ENCODE results near the gene UROS. TPM values are rescaled to one million over a fixed set of nuclear protein-coding genes. Genes with fewer than 3 reads are reported as not detected.

The UROS gene
- total RNA-seq (2021) (46.9 to 49.7 TPM (median 48.7 TPM) in 3 replicates), Bru-seq, nascent RNA (percentile 81 among the genes with signal in this experiment)
- long read RNA-seq, experiment 1, transcript UROS-202 (7 exons, 1,556 nt), result minor isoform, 9 of 120 reads
- long read RNA-seq, experiment 1, transcript UROS-204 (10 exons, 1,342 nt), result major isoform, 61 of 120 reads
- long read RNA-seq, experiment 1, partial matches to known transcripts, result 12 of 120 reads
- long read RNA-seq, experiment 1, other reads (novel, unspliced or antisense), result 36 of 120 reads
- long read RNA-seq, experiment 2, partial matches to known transcripts, result 7 of 69 reads
- long read RNA-seq, experiment 2, other reads (novel, unspliced or antisense), result 61 of 69 reads
- long read RNA-seq, experiment 3, partial matches to known transcripts, result 0 of 11 reads
- long read RNA-seq, experiment 3, other reads (novel, unspliced or antisense), result 6 of 11 reads

- ChIA-PET POLR2A (interaction anchor here (0.6 to 1.1 kb wide), 2 partner anchors 12 to 827 kb away, joined by 3 to 5 read pairs; no protein-coding TSS in a partner anchor), CTCF (no interaction called here)
- DNase-seq (ENCODE audit: low spot score), result peak; percentile 87
- no peak within 1 kb of the TSS for H3K27ac Mint-ChIP-seq
- peaks cover 4% of the 10 kb centered on the region for H3K4me1 Mint-ChIP-seq
- no peaks in the 10 kb centered on the region for H3K9me3 Mint-ChIP-seq
- peak within 1 kb of the TSS; percentile 70 for H3K4me3 Mint-ChIP-seq
- peaks cover 24% of the 10 kb centered on the region for H3K36me3 Mint-ChIP-seq
- ATAC-seq, result peak; percentile 85
- H3K27me3 Mint-ChIP-seq (ENCODE audit: low read depth), result no peaks in the 10 kb centered on the region
- TF ChIP-seq NFE2L1 (CRISPR knock-in tag; IDR thresholded peaks at IDR 0.05) (0 out of 2 replicates have a peak, but pooled peaks have one; percentile 37), CTCF (IDR thresholded peaks at IDR 0.05) (no peak), TP53 (CRISPR knock-in tag; IDR thresholded peaks at IDR 0.05) (0 out of 2 replicates have a peak, but pooled peaks have one; percentile 35), ZNF138 (CRISPR knock-in tag; conservative IDR thresholded peaks at IDR 0.05) (0 out of 2 replicates have a peak, but pooled peaks have one; percentile 48), CBFB (CRISPR knock-in tag; IDR thresholded peaks at IDR 0.05; ENCODE audit: low read depth) (peak; percentile 75; the same call in 1 of the 2 replicates), ARID4B (CRISPR knock-in tag; IDR thresholded peaks at IDR 0.05; ENCODE audit: borderline replicate concordance) (0 out of 2 replicates have a peak, but pooled peaks have one; percentile 70), E2F5 (CRISPR knock-in tag; IDR thresholded peaks at IDR 0.05) (no peak), SMAD4 (CRISPR knock-in tag; IDR thresholded peaks at IDR 0.05) (no peak), NR3C1 (CRISPR knock-in tag; conservative IDR thresholded peaks at IDR 0.05; ENCODE audit: low read depth) (peak; percentile 81; the same call in 1 of the 2 replicates), IRF1 (CRISPR knock-in tag; IDR thresholded peaks at IDR 0.05) (0 out of 2 replicates have a peak, but pooled peaks have one; percentile 8), ZBTB21 (CRISPR knock-in tag; IDR thresholded peaks at IDR 0.05; ENCODE audit: borderline replicate concordance) (0 out of 2 replicates have a peak, but pooled peaks have one; percentile 43), RORB (CRISPR knock-in tag; IDR thresholded peaks at IDR 0.05) (no peak), TEAD1 (CRISPR knock-in tag; IDR thresholded peaks at IDR 0.05) (0 out of 2 replicates have a peak, but pooled peaks have one; percentile 21), GRHL2 (CRISPR knock-in tag; IDR thresholded peaks at IDR 0.05; ENCODE audit: insufficient replicate concordance, severe bottlenecking) (no peak), SP1 (CRISPR knock-in tag; conservative IDR thresholded peaks at IDR 0.05) (peak; percentile 45), FOXK1 (CRISPR knock-in tag; IDR thresholded peaks at IDR 0.05) (peak; percentile 75)
- TF ChIP-seq, protein P1, sequence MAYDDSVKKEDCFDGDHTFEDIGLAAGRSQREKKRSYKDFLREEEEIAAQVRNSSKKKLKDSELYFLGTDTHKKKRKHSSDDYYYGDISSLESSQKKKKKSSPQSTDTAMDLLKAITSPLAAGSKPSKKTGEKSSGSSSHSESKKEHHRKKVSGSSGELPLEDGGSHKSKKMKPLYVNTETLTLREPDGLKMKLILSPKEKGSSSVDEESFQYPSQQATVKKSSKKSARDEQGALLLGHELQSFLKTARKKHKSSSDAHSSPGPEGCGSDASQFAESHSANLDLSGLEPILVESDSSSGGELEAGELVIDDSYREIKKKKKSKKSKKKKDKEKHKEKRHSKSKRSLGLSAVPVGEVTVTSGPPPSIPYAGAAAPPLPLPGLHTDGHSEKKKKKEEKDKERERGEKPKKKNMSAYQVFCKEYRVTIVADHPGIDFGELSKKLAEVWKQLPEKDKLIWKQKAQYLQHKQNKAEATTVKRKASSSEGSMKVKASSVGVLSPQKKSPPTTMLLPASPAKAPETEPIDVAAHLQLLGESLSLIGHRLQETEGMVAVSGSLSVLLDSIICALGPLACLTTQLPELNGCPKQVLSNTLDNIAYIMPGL (CRISPR knock-in tag; IDR thresholded peaks at IDR 0.05), result peak; percentile 82; the same call in 1 of the 2 replicates
- TF ChIP-seq, protein P2, sequence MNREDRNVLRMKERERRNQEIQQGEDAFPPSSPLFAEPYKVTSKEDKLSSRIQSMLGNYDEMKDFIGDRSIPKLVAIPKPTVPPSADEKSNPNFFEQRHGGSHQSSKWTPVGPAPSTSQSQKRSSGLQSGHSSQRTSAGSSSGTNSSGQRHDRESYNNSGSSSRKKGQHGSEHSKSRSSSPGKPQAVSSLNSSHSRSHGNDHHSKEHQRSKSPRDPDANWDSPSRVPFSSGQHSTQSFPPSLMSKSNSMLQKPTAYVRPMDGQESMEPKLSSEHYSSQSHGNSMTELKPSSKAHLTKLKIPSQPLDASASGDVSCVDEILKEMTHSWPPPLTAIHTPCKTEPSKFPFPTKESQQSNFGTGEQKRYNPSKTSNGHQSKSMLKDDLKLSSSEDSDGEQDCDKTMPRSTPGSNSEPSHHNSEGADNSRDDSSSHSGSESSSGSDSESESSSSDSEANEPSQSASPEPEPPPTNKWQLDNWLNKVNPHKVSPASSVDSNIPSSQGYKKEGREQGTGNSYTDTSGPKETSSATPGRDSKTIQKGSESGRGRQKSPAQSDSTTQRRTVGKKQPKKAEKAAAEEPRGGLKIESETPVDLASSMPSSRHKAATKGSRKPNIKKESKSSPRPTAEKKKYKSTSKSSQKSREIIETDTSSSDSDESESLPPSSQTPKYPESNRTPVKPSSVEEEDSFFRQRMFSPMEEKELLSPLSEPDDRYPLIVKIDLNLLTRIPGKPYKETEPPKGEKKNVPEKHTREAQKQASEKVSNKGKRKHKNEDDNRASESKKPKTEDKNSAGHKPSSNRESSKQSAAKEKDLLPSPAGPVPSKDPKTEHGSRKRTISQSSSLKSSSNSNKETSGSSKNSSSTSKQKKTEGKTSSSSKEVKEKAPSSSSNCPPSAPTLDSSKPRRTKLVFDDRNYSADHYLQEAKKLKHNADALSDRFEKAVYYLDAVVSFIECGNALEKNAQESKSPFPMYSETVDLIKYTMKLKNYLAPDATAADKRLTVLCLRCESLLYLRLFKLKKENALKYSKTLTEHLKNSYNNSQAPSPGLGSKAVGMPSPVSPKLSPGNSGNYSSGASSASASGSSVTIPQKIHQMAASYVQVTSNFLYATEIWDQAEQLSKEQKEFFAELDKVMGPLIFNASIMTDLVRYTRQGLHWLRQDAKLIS (CRISPR knock-in tag; IDR thresholded peaks at IDR 0.05; ENCODE audit: borderline replicate concordance), result no peak
- TF ChIP-seq, protein P3, sequence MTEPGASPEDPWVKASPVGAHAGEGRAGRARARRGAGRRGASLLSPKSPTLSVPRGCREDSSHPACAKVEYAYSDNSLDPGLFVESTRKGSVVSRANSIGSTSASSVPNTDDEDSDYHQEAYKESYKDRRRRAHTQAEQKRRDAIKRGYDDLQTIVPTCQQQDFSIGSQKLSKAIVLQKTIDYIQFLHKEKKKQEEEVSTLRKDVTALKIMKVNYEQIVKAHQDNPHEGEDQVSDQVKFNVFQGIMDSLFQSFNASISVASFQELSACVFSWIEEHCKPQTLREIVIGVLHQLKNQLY (CRISPR knock-in tag; IDR thresholded peaks at IDR 0.05), result 0 out of 2 replicates have a peak, but pooled peaks have one; percentile 47
Measured at GRCh38 chr10:125822878-125823662, at the start of gene UROS, which contains the start of gene BCCIP. TSS of gene UROS (minus strand) at chr10:125823258. CDS start at chr10:125816499, 6,759 bp downstream. TSS of gene BCCIP (plus strand) at chr10:125823546. CDS start at chr10:125823558, 12 bp downstream.

Data from WTC11 (cell line).